Measurements from ENCODE around the gene SCUBE1.

Gene SCUBE1

DNA sequence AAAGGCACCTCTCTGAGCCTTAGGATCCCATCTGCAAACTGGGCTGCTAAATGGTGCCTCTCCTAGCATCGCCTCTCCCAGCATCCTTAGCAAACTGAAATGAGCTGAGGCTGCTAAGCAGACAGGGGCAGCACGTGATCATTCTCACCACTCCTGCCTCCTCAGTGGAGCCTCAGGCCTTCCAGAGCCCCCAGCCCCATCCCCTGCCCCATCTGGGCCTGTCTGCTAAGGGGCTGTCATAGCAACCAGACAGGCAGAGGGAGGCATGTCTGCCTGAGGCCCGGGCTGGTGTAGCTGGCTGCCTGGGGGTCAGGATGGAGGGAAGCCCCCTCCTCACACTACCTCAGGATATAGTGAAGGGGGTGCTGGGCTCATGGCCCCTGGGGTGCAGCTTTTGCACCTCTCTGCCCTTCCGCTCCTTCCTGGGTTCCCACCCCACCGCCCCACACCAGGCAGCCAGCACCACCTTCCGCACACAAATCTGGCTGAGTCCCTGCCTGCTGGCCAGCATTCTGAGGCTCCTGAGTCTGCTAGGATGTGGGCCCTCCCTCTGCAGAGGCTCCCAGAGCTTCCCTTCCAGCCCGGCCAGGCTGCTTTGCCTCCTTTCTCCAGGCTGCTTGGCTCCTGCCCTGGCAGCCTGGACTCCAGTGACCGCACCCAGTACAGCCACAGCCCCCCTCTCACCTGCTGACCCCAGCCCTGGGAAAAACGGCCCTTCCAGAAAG, 108.7 kb downstream of the SCUBE1 start:
- no peak for DNase-seq

DNA sequence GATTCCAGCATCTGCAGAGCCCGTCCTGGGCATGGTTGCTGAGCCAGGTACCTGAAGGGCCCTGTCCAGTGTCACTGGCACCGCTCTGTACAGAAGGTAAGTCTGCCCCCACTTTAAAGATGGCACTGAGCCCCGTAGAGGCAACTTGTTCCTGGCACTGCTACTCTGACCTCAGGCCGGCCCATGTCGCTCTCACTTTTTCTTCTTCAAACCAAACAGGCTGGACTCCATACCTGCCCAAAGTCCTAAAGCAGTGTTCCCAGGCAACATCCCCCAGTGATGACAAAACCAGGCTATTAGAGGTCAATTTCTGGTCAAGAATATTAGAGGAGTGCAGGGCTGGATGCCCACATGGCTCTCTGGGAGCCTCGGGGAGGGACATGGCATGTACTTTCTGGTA, 109.6 kb downstream of the SCUBE1 start:
- DNase-seq: no peak

DNA sequence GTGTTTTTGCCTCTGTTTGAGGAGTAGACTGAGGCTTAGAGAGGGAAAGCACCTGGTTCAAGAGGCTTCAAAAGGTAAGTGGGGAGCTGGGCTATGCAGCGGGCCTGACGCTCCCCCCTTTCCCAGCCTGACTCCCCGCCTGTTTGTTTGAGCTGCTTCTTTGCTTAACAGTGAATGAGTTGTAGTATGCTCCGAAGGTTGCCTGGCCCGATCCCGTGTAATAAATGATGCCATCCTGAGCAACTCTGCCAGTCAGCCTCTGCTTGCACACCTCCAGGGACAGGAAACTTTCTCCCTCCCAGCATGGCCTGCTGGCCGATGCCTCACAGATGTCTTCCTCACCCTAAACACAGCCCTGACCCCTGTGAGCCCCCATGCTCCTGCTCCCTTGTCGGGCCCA, 110.7 kb downstream of the SCUBE1 start:
- no peak for DNase-seq

DNA sequence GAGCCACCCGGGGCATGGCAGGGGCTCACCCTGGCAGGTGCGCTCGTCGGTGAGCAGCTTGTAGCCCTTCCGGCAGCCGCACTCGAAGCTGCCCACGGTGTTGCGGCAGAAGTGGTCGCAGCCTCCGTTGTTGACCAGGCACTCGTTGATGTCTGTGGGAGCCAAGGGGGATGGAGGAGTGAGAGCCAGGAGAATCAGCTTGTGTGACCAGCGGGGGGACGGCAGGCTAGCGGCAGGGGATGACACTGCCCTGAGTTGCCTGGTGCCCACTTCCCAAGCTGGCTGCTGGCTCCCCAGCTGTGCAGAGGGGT, 111.5 kb downstream of the SCUBE1 start:
- DNase-seq: no peak

DNA sequence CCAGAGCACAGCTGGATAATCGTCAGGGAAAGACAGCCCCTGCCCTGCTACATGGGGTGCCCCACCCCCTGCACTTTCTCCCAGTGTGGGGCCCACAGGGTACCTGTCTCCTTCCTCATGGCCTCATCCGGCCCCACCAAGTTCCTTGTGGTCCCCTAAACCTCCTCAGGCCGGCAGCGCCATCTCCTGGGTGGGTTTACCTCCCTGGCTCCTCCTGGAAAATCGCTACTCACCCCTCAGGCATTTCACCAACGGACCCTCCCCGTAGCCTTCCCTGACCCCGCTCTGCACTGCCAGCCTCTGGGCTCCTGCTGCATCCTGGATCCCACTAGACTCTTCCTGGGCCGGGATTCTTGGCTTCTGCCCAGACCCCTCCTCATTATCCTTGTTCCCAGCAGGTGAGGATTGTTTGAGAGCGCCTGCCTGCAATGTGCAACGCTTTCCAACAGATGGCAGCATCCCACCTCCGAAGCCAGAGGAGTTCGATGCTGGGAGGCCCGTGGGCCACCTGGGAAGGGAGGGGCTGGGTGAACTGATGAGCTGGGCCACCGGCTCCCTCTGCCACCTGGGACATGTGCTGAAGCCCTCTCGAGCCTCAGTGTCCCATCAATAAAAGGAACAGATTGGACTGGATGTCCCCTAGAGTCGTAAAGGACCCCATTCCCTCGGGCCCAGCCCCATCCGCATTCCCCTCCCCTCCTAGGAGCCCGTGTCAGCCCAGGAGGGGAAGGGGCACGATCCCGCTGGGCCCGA, 112.0 kb downstream of the SCUBE1 start:
- peak; percentile 81 for DNase-seq

DNA sequence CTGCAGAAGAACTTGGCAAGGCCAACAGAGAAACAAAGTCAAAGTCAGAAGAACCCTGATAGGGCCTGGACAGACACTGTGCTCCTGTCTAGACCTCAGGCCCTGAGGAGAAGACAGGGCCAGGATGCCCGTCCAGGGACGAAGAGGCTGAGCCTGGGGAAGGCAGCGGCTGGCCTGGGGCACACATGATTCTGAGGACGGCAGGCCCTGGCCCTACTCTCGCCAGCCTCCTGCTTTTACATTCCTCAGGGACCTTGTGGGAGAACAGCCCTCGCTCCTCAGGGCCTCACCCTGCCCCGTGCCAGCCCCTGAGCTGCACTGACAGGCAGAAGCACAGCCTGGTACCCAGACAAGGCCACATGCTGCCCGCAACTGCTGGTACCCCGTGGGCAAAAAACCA, 112.6 kb downstream of the SCUBE1 start:
- DNase-seq: no peak

DNA sequence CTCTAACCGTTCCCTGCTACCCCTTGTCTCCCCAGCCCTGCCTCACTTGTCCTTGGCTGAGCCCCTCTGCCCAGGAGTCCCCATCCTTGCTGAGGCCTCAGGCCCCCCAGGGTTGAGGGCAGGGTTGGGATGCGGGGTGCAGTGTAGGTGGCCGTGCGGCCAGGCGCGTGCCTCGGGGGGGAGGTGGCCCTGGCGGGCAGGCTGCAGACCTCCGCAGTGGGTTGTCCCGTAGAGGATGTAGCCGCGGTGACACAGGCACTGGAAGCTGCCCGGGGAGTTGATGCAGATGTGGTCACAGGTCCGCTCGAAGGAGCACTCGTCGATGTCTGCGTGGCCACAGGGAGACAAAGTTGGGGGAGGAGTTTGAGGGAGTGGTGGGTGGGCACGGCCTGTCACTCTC, 114.3 kb downstream of the SCUBE1 start:
- DNase-seq: no peak

DNA sequence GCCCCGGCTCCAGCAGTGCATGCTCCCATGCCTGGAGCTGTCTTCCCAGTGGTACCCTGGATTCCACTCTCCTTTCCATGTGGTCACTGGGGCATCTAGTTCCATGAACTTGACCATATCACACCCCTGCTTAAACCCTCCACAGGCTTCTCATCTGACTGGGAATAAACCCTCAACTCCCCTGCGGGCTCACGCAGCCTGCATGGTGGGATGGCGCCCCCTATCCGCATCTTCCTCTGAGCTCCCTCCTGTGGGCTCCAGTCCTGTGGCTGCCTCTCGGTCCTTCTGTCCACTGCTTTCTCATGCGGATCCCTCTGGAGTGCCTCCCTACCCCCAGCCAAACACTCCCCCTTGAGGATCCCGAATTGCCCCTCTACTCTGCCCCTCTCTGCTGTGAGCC, 114.8 kb downstream of the SCUBE1 start:
- peak; percentile 81 for DNase-seq

DNA sequence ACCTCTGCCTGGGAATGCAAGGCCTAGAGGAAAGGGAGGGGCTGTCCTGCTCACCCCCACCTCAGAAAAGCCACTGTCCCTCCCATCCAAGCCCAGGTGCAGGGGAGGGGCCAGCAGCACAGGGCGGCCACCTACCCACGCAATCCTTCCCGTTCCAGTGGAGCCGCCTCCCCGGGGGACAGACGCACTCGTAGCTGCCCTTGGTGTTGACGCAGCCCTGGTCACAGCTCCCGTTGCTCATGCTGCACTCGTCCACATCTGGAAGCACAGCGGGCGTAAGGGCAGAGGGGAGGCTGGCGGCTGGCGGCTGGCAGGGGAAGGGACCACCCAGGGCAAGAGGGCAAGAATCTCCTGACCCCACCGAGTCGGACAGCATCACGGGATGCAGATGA, 115.9 kb downstream of the SCUBE1 start:
- no peak for DNase-seq

DNA sequence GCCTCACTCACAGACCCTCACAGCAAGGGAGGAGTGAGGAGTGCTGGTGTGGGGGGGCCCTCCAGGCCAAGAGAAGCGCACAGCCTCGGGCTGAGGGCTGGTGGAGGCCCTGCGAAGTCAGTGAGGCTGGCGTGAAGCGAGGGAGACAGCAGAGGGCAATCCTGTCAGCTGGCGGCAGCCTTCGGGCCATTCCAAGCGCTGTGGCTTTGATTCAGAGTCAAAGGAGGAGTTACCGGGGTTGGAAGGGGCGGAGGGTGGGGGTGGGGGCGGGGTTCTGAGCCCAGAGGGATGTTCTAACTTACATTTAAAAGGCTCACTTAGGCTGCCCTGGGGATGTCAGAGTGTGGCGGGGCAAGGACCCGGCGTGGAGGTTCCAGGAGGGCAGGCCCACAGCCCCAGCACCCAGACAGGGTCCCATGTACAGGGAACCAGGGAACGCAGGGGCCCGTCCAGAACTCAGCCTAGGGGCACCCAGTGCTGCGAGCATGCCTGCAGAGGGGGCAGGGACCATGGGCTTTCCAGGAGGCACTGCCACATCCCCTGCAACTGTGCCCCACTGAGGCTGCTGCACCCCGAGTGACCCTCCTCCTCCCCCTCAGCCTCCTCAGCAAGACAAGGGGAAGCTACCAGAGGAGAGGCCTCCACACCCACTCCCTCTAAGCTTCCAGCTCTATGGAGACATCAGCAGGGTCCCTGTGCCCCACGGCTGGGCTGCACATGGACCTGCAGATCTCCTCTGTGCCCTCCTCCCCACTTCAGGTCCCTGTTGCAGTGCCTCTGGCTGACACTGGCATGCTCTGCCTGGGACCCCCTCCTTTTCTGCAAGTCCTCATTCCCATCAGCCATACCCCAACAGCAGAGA, 116.6 kb downstream of the SCUBE1 start:
- DNase-seq: peak; percentile 43

DNA sequence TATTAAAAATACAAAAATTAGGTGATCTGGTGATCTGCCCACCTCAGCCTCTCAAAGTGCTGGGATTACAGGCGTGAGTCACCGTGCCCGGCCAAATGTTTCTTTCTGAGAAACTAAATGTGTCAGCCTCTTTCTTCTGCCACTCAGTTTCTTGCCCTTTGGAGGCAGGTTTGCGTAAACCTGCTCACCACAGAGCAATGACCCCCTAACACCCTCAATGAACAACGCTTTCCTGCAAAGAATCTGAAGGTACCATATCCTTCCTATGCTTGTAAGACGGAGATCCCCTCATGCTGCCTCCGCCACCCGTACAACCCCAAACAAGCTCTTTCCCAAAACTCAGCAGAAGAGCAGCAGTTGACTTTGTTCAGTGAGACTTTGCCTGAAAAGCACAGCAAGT, 117.6 kb downstream of the SCUBE1 start:
- DNase-seq: no peak

DNA sequence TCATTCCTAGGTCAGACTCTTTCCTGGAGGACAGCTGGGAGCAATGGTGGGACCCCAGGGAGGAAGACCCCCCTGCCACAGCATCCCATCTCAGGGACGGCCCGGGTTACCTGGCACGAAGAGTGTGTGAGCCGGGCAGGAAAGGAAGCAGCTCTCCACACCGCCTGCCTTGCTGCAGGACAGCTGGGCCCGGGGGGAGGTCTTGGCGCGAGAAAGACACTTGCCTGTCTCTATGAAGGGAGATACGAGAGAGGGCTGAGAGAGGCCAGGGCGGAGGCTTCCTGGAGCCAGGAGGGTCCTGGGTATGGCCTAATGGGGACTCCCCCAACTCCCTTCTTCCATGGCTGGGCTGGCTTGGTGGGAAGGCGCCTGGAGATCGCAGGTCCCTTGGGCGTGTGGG, 120.2 kb downstream of the SCUBE1 start:
- DNase-seq: no peak

DNA sequence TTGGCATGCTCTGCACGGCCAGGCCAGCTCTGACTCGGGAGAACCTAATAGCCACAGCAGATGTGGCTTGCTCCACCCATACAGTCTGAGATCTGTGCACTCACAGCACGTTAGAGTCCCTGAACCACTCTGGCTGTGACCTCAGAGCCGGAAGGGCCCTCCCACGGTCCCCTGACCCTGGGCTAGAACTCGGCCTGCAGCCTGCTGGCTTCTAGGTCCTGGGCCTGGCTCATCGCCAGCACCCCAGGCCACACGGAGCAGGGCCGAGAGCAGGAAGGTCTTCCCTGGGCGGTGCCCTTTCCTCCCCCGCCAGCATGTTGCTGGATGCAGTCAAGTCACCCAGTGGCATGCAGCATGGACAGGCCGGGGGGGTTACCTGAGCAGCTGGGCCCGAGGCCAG, 120.9 kb downstream of the SCUBE1 start:
- no peak for DNase-seq

DNA sequence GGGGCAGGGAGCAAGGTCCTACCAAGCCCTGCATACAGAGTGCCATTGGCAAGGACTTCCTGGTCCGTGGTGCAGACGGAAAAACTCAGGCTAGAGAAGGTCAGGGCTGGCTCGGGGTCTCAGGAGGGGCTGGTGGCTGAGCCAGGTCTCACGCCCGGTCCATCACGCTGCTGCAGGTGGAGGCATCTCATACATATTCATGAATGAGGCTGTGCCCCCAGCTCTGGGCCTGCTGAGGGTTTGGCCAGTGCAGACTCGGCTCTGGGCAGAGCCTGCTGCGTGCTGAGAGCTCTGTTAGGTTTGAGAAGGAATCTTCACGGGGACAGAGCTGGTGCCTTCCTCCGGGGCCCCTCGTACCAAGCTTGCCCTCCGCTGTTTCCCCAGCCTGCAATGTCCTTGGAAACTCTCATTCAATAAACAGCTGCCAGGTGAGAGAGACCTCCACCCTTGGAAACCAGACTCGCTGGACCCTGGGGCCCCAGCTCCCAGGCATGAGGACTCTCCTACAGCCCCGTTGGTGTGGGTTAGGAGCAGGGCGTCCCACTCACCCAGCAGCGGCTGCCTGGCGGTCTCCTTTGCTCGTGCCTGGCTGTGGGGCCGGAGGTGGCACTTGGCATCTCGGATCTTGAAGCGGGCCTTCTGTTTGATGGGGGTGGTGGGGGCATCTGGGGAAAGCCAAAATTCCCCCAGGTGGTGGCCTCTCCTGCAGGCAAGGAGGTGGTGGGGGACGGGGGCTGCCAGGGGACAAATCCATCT, 122.4 kb downstream of the SCUBE1 start:
- DNase-seq: no peak

DNA sequence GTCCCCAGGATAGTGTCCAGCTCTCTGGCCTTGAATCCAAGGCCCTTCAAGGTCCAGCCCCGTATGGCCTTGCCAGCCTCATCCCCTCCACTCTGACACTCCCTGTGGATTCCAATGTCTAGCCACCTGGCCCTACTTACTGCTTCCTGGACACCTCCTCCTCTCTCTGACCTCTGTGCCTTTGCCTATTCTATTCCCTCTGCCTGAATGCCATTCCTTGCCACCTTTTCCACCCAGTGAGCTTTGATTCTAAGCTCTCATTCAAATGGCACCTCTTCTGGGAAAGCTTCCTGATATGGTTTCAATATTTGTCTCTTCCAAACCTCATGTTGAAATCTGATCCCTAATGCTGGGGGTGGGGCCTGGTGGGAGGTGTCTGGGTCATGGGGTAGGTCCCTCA, 124.4 kb downstream of the SCUBE1 start:
- DNase-seq: no peak

DNA sequence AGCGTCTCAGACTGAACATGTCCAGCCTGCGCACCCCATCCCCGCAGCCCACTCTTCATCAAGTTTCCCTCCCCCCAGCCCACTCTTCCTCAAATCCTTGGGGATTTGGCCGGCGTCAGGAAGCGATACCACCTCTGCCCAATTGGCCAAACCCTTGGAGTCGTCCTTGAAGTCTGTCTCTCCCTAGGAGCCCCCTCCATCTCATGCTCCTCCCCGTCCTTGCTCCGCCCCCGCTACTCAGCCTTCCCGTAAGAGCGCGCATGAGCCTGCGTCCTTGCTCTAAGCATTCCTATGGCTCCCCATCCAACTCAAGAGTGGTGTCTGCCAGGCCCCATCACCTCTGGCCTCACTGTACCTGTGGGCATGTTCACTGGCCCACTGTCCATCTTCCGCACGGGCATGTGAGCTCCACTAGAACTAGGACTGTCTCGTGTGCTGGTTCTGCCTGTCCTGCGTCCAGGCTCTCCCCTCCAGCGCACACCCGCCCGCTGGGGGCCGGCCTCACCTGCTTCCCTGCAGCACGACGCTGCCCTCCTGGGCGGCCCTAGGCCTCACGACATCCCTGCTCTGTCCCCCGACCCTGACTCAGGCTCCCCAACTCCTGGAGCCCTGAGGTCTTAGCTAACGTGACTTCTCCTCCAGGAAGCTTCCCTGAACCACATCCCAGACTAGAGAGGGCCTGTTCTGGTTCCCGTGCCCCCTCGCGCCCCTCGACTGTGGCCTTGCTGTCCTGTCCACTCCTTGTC, 125.7 kb downstream of the SCUBE1 start:
- DNase-seq: no peak

DNA sequence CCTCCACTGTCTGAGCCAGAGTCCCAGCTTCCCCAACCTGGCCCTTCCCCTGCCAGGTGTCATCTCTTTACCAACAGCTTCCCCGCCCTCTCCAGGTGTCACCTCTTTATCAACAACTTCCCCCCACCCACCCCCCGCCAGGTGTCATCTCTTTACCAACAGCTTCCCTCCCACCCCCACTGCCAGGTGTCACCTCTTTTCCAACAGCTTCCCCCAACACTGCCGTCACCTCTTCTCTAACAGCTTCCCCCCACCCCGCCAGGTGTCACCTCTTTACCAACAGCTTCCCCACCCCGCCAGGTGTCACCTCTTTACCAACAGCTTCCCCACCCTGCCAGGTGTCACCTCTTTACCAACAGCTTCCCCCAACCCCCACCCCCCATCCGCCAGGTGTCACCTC, 126.4 kb downstream of the SCUBE1 start:
- DNase-seq: no peak

DNA sequence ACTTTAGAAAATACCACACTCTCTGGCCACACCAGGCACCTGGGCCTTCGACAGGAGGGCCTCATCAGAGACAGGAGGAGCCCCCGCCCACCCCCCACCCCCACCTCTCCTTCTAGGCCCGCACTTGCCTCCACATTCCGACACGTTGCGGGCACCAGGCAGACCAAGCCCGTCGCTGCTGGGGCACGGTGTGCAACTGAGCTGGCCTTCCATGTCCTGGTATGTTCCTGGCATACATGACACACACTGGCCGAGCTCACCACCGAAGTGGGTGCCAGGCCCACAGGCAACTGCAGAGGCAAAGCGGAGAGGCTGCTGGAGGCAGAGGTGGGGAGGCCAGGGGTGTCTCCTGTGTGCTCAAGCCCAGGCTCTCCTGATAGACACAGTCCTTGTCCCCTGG, 129.2 kb downstream of the SCUBE1 start:
- no peak for DNase-seq

DNA sequence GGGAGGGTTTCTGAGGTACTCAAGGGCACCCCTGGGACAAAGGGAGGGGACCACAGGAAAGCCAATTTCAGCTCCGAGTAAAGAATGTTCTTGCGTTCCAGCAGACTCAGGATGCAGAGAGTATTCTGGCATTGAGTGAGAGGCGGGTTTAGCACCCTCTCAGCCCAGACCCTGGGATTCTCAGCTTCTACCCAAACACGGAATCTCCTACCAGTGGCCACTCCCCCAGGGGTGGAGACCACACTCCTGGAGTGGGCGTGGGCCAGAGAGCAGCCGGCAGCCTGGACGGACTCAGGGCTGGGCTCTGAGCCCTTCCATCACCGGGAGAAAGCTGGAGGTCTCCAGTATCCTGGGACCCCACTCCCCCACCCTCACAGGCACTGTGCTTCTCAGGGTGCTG, 130.1 kb downstream of the SCUBE1 start:
- no peak for DNase-seq

DNA sequence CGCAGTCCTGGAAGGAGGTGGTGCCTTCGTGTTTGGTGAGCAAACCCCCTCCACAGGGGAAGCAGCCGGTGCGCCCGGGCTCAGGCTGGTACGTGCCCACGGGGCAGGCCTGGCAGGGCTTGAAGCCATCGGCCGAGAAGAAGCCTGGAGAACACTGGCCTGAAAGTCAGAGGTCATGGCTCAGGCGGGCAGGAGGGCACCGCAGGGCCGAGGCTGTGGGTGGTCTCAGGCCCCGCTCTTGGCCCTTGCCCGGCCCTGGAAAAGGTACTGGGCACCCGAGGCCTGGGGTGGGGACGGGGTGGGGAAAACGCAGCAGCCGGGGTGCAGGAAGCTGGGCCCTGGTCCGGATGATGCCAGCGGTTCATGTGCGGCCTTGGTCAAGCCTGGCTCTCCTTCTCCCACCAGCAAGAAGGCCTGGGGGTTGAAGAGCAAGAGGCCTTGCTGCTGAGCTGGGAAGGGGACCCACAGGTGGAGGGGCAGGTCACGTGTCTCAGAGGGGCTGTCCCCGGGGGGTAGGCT, 130.7 kb downstream of the SCUBE1 start:
- no peak for DNase-seq

DNA sequence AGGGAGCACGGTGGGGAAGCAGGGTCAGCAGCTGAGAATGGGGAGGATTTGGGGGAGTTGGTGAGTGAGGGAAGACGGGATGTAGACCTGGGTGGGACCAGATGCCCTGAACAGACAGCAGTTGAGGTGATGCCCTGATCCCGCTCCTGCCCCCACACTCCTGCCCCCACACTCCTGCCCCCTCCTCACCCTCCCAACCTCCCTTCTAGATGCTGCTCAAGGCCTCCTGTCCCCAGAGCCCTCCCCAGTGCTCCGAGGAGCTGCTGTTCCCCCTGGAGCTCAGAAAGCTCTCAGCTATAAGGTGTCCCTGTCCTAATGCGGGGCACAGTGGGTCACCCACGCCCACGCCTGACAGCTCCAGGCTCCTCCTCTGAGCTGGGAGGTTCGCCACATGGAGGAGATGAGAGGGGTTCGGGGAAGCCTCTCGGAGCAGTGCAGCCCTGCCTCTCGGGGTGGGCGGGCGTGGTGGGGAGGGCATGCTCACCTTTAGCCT, 131.2 kb downstream of the SCUBE1 start:
- no peak for DNase-seq

All from hematopoietic multipotent progenitor cell treated with erythropoietin and hydrocortisone succinate and interleukin-3 and kit ligand, for 4 days (in vitro differentiated cells).